Measurements from ENCODE around the gene CEP170B.

- TF ChIP-seq HES4 (CRISPR knock-in tag; IDR thresholded peaks at IDR 0.05; ENCODE audit: borderline replicate concordance) (no peak), ZNF512 (CRISPR knock-in tag; IDR thresholded peaks at IDR 0.05) (no peak), BCL6 (CRISPR knock-in tag; IDR thresholded peaks at IDR 0.05) (no peak), ZSCAN5A (CRISPR knock-in tag; IDR thresholded peaks at IDR 0.05; ENCODE audit: borderline replicate concordance) (no peak), FOXM1 (CRISPR knock-in tag; IDR thresholded peaks at IDR 0.05) (no peak), SMAD1 (CRISPR knock-in tag; IDR thresholded peaks at IDR 0.05; ENCODE audit: borderline replicate concordance, low read depth) (no peak)
Observed at GRCh38 chr14:104878582-104878981, 13.5 kb downstream of the CEP170B start.
